Kidney epithelial cell (primary cell): ENCODE data around the gene CORO2A. TPM values are rescaled to one million over a fixed set of nuclear protein-coding genes. Genes with fewer than 3 reads are reported as not detected.

Experiments used
- DNase-seq: peaks from one replicate; pipeline ENCODE4 v3.0.0-alpha.2; 2010; ENCODE audit warnings: low read depth
- H3K27me3 ChIP-seq: 2 replicates; pipeline ENCODE4 v1.6.0; 2011; ENCODE audit warnings: low read length; ENCODE audit not compliant: control insufficient read depth, insufficient read depth
- H3K36me3 ChIP-seq: 2 replicates; pipeline ENCODE4 v1.5.1; 2011; ENCODE audit warnings: low read length; ENCODE audit not compliant: control insufficient read depth, insufficient read depth
- H3K4me3 ChIP-seq: 2 replicates; pipeline ENCODE4 v1.5.1; 2011; ENCODE audit warnings: low read depth, mild to moderate bottlenecking, control low read depth, low read length
- total RNA-seq: library from RNA; depleted of rRNA; stranded (reverse); fragments of >200 nt; gene quantifications from 2 replicates; pipeline ENCODE4 v1.2.3, GENCODE V29; 2015
- TF ChIP-seq, protein P1 (sequence below): IDR thresholded peaks from 2 replicates; pipeline ENCODE4 v1.5.1; 2011; ENCODE audit warnings: mild to moderate bottlenecking, moderate library complexity, low read length, control low read depth, inconsistent platforms; ENCODE audit not compliant: insufficient read depth, poor library complexity, severe bottlenecking

Gene CORO2A
- total RNA-seq, 1 donor from 2014 or later: 7.8 TPM

DNA sequence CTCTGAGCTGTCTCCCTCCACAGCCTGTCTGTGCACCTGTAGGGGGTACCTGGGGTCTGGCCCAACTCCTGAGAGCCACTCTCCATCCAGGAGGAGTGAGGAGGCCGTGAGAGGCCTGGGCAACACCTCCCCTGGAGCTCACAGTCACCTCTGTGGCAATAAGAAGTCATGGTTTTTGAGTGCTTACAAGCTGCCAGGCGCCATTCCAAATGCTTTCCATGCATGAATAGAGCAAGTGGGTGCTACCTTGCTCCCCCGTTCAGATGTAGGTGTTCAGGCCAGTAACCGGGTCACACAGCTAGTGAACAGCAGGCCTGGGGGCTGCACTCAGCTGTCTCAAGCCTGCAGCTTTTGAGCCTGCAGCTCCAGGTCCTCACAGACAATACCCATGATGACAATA is 30.6 kb downstream of the CORO2A start:
- Histone ChIP-seq H3K36me3 (no peaks in the 10 kb centered on the region), H3K27me3 (no peaks in the 10 kb centered on the region), H3K4me3 (no peak overlapping the region)
- TF ChIP-seq, protein P1, sequence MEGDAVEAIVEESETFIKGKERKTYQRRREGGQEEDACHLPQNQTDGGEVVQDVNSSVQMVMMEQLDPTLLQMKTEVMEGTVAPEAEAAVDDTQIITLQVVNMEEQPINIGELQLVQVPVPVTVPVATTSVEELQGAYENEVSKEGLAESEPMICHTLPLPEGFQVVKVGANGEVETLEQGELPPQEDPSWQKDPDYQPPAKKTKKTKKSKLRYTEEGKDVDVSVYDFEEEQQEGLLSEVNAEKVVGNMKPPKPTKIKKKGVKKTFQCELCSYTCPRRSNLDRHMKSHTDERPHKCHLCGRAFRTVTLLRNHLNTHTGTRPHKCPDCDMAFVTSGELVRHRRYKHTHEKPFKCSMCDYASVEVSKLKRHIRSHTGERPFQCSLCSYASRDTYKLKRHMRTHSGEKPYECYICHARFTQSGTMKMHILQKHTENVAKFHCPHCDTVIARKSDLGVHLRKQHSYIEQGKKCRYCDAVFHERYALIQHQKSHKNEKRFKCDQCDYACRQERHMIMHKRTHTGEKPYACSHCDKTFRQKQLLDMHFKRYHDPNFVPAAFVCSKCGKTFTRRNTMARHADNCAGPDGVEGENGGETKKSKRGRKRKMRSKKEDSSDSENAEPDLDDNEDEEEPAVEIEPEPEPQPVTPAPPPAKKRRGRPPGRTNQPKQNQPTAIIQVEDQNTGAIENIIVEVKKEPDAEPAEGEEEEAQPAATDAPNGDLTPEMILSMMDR: no peak
- no peak for DNase-seq

DNA sequence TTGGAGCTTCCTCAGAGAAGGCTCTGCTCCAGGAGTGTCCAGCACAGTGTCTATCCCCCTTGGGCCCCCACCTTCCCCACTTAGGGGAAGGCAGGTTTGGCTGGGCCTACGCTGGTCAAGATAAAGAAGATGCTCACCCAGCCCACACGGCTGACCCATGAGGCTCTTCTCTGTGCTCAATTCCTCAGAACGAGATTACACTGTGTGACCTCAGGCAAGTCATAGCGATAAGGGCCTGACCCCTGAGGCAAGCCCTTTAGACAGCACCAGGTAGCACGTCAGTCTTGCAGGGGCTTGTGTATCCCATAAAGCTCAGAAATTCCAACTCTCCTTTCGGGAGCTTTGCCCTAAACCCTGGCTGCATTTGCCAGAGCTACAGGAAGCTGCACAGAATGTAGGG is 32.6 kb downstream of the CORO2A start:
- TF ChIP-seq, protein P1: no peak
- Histone ChIP-seq H3K27me3 (no peaks in the 10 kb centered on the region), H3K36me3 (no peaks in the 10 kb centered on the region), H3K4me3 (no peak overlapping the region)
- no peak for DNase-seq

DNA sequence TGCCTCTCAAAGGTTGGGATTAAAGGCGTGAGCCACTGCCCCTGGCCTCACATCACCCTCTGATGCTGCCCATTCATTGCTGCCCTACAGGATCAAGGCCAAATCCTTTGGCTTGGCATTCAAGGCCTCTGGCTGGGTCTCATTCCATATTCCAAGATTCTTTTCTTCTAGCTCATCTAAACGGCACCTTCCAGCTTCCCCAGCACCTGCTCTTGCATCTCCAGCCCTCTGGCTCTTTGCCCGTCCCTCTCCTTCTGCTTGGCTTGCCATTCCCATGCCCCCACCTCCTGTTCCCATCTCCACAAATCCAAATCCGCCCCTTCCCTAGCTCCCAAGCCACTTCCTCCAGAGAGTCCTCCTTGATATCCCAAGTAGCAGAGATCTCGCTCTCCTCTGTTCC is 33.1 kb downstream of the CORO2A start:
- Histone ChIP-seq H3K4me3 (no peak overlapping the region), H3K36me3 (no peaks in the 10 kb centered on the region), H3K27me3 (no peaks in the 10 kb centered on the region)
- TF ChIP-seq, protein P1: no peak
- DNase-seq: no peak

DNA sequence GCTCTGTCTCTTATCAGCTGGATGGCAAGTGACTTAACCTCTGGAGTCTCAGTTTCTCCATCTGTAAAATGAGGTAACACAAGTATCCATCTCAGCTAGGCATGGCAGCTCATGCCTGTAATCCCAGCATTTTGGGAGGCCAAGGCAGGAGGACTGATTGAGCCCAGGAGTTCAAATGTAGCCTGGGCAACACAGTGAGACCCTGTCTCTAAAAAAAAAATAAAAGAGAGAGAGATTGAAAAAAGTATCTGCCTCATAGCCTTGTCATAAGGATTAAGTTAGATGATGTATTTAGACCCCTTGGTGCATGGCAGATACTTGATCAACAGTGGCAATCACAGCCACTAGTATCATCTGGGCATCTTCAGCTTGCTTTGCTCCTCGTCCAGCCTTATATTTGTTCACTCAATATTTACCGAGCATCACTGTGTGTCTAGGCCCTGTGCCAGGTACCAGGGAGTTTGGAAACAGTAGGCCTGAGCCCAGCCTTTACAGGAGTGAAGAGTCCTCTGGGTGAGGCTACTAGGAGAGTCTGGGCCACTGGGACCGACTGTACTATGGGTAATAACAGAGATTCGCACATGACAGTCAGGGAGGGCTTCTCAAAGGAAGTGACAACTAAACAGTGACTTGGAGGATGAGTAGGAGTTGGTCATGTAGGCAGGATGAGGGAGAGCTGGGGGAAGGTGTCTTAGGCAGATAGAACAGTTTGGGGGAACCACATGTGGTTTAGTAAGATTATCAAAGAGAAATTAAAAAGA is 34.2 kb downstream of the CORO2A start:
- DNase-seq: no peak
- no peaks in the 10 kb centered on the region for H3K27me3 ChIP-seq
- TF ChIP-seq, protein P1: no peak
- no peak overlapping the region for H3K4me3 ChIP-seq
- H3K36me3 ChIP-seq: no peaks in the 10 kb centered on the region

DNA sequence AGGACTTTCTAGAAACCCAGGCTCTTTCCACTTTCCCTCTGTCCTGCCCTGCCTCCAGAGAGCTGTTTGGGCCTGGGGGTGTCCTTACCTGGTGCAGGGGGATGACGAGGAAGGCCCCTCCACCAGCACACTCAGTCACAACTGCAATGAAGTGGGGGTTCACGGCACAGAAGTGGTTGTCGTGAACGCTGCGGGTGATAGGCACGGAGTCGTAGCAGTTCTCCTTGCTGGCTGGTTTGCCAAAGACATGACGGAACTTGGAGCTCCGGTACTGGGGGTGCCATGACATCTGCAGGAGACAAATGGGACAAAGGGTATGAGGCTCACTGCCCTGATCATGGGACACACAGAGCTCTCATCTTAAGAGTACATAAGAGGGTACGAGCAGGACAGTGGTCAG is 35.1 kb downstream of the CORO2A start:
- Histone ChIP-seq H3K36me3 (no peaks in the 10 kb centered on the region), H3K4me3 (no peak overlapping the region), H3K27me3 (no peaks in the 10 kb centered on the region)
- TF ChIP-seq, protein P1: no peak
- no peak for DNase-seq

DNA sequence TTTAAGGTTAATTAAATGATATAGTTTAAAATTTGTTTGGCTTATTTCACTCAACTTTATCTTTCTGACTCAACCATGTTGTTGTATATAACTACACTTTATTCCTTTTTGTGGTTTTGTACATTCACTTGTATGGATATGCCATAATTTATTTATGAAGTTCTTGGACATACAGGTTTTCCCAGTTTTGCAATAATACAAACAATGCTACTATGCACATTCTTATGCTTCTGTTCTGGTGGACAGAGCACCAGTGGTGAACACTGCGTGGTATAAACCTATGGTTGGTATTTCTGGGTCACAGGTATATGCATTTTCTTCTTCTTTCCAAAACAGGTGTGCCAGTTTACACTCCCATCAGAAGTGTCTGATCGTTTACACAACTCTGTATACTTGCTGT is 37.8 kb downstream of the CORO2A start:
- no peak overlapping the region for H3K4me3 ChIP-seq
- TF ChIP-seq, protein P1: no peak
- no peak for DNase-seq
- H3K27me3 ChIP-seq: no peaks in the 10 kb centered on the region
- H3K36me3 ChIP-seq: no peaks in the 10 kb centered on the region
